ENCODE data around the gene SLMAP. TPM values are rescaled to one million over a fixed set of nuclear protein-coding genes. Genes with fewer than 3 reads are reported as not detected.

Gene SLMAP
- total RNA-seq, 4 donors from 2014 or later = 49.5 to 56.0 (median 51.0) TPM

- 89 to 97% methylated on average over 1 of the region's 1 CpG for WGBS, 2 donors
- TF ChIP-seq, protein P1, sequence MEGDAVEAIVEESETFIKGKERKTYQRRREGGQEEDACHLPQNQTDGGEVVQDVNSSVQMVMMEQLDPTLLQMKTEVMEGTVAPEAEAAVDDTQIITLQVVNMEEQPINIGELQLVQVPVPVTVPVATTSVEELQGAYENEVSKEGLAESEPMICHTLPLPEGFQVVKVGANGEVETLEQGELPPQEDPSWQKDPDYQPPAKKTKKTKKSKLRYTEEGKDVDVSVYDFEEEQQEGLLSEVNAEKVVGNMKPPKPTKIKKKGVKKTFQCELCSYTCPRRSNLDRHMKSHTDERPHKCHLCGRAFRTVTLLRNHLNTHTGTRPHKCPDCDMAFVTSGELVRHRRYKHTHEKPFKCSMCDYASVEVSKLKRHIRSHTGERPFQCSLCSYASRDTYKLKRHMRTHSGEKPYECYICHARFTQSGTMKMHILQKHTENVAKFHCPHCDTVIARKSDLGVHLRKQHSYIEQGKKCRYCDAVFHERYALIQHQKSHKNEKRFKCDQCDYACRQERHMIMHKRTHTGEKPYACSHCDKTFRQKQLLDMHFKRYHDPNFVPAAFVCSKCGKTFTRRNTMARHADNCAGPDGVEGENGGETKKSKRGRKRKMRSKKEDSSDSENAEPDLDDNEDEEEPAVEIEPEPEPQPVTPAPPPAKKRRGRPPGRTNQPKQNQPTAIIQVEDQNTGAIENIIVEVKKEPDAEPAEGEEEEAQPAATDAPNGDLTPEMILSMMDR (IDR thresholded peaks at IDR 0.05) = no peak
- no peak for TF ChIP-seq POLR2A (IDR thresholded peaks at IDR 0.05)
- intact Hi-C loops (cut with DNase I; ENCODE audit: low total_unique reads) = no loop called here
- DNase-seq (ENCODE audit: low spot score in 2 of 2) = no peak
- H3K4me3 ChIP-seq (ENCODE audit: low read depth, poor library complexity, severe bottlenecking) = no peak overlapping the region
Observed at GRCh38 chr3:57893156-57893555, 137.0 kb downstream of the SLMAP start.

DNA sequence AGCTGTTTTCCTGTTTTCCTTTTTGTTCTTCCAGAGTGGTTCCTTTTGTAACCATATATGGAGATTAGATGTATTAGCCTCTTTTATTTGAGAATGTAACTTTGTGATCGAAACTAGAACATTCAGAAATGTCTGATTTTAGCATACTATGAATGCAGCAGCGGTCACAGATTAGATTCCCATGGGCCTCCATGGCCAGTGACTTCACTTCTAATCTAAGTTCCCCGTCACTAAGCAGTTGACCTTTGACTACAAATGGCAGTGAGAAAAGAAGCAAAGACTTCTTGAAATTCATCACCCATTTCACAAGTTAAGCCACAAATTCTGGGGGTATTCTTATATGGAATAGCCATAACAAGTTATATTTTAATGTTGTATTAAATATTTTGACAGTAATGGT lies 137.6 kb downstream of the SLMAP start:
- H3K4me3 ChIP-seq (ENCODE audit: low read depth, poor library complexity, severe bottlenecking) = no peak overlapping the region
- WGBS, 2 donors = 85 to 95% methylated on average over 3 of the region's 3 CpGs

GRCh38 chr3:57896031-57896430 lies 139.9 kb downstream of the SLMAP start:
- H3K4me3 ChIP-seq (ENCODE audit: low read depth, poor library complexity, severe bottlenecking) = no peak overlapping the region
- intact Hi-C loops (cut with DNase I; ENCODE audit: low total_unique reads) = no loop called here
- TF ChIP-seq POLR2A (IDR thresholded peaks at IDR 0.05) = no peak
- TF ChIP-seq, protein P1 (IDR thresholded peaks at IDR 0.05) = no peak
- no peak for DNase-seq (ENCODE audit: low spot score in 2 of 2)
- WGBS, 2 donors = 48 to 61% methylated on average over 4 of the region's 4 CpGs

More for the DNA sequence above, 137.6 kb downstream of the SLMAP start:
- TF ChIP-seq, protein P1 (IDR thresholded peaks at IDR 0.05) = no peak
- TF ChIP-seq POLR2A (IDR thresholded peaks at IDR 0.05) = no peak
- no peak for DNase-seq (ENCODE audit: low spot score in 2 of 2)
- intact Hi-C loops (cut with DNase I; ENCODE audit: low total_unique reads) = no loop called here

GRCh38 chr3:57896691-57897090 lies 140.6 kb downstream of the SLMAP start:
- 73 to 80% methylated on average over 4 of the region's 4 CpGs for WGBS, 2 donors
- TF ChIP-seq POLR2A (IDR thresholded peaks at IDR 0.05) = no peak
- TF ChIP-seq, protein P1 (IDR thresholded peaks at IDR 0.05) = no peak
- intact Hi-C loops (cut with DNase I; ENCODE audit: low total_unique reads) = no loop called here
- no peak overlapping the region for H3K4me3 ChIP-seq (ENCODE audit: low read depth, poor library complexity, severe bottlenecking)
- DNase-seq (ENCODE audit: low spot score in 2 of 2) = no peak

GRCh38 chr3:57900786-57901185 lies 144.7 kb downstream of the SLMAP start:
- TF ChIP-seq POLR2A (IDR thresholded peaks at IDR 0.05) = no peak
- TF ChIP-seq, protein P1 (IDR thresholded peaks at IDR 0.05) = no peak
- WGBS, 2 donors = 84 to 91% methylated on average over 2 of the region's 2 CpGs
- H3K4me3 ChIP-seq (ENCODE audit: low read depth, poor library complexity, severe bottlenecking) = no peak overlapping the region
- intact Hi-C loops (cut with DNase I; ENCODE audit: low total_unique reads) = no loop called here
- DNase-seq (ENCODE audit: low spot score in 2 of 2) = no peak

All from lower leg skin (tissue), 4 donors.